DOHH2 (cell line): ENCODE results near the gene KHDRBS2.

ENCODE experiments used
- EZH2phosphoT487 ChIP-seq: fragments of 200-600 bp; sonication (generic); IDR thresholded peaks from 2 replicates; pipeline ENCODE4 v1.6.1; 2017; ENCODE audit warnings: borderline replicate concordance, mild to moderate bottlenecking, antibody characterized with exemption, low read length, moderate library complexity, mixed read lengths
- TF ChIP-seq, protein P1 (sequence below): fragments of 200-600 bp; sonication (generic); IDR thresholded peaks from one replicate; pipeline ENCODE4 v1.5.1; 2014; ENCODE audit warnings: antibody characterized with exemption, mild to moderate bottlenecking, low read depth, low read length; ENCODE audit not compliant: poor library complexity, severe bottlenecking

DNA sequence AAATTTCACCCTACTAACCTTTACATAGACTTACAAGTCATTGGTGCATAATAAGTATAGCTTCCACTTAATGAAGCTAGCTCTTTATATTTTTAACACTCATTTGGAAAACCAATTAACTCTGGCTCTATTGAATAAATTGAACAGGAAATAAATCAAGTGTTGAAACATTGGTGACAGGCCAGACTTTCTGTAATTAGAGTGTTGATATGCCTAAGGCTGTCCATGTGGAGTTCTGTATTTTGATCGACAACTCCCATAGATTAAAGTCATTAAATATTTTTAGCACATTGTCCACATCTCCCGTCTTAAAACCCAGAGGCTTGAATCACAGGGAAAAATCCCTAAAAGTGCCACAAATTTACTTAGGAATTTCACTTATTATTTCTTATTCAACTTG, 468.3 kb downstream of the KHDRBS2 start:
- TF ChIP-seq, protein P1, sequence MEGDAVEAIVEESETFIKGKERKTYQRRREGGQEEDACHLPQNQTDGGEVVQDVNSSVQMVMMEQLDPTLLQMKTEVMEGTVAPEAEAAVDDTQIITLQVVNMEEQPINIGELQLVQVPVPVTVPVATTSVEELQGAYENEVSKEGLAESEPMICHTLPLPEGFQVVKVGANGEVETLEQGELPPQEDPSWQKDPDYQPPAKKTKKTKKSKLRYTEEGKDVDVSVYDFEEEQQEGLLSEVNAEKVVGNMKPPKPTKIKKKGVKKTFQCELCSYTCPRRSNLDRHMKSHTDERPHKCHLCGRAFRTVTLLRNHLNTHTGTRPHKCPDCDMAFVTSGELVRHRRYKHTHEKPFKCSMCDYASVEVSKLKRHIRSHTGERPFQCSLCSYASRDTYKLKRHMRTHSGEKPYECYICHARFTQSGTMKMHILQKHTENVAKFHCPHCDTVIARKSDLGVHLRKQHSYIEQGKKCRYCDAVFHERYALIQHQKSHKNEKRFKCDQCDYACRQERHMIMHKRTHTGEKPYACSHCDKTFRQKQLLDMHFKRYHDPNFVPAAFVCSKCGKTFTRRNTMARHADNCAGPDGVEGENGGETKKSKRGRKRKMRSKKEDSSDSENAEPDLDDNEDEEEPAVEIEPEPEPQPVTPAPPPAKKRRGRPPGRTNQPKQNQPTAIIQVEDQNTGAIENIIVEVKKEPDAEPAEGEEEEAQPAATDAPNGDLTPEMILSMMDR = no peak
- TF ChIP-seq EZH2phosphoT487 = no peak
